T-helper 1 cell treated with Interleukin-12 subunit alpha and Interleukin-12 subunit beta and Interleukin-4 antibody, amounts not matched to agents 30 μg/mL and 1 μg/mL, for 36 hours (primary cell): ENCODE measurements around the gene ZNF540.

Experiments used
- H3K27ac Mint-ChIP-seq: one replicate; pipeline ENCODE4 v1.8.0; 2021; ENCODE audit warnings: mild to moderate bottlenecking, mixed read lengths
- H3K27me3 Mint-ChIP-seq: one replicate; pipeline ENCODE4 v1.8.0; 2021; ENCODE audit warnings: low read depth, mixed read lengths
- H3K36me3 Mint-ChIP-seq: one replicate; pipeline ENCODE4 v1.8.0; 2021; ENCODE audit warnings: low read depth, mixed read lengths
- H3K4me1 Mint-ChIP-seq: one replicate; pipeline ENCODE4 v1.8.0; 2021; ENCODE audit warnings: low read depth, mixed read lengths
- H3K4me3 Mint-ChIP-seq: one replicate; pipeline ENCODE4 v1.8.0; 2021; ENCODE audit warnings: mild to moderate bottlenecking, moderate library complexity, mixed read lengths
- H3K9me3 Mint-ChIP-seq: one replicate; pipeline ENCODE4 v1.8.0; 2021; ENCODE audit warnings: mixed read lengths

ZNF540 gene

DNA sequence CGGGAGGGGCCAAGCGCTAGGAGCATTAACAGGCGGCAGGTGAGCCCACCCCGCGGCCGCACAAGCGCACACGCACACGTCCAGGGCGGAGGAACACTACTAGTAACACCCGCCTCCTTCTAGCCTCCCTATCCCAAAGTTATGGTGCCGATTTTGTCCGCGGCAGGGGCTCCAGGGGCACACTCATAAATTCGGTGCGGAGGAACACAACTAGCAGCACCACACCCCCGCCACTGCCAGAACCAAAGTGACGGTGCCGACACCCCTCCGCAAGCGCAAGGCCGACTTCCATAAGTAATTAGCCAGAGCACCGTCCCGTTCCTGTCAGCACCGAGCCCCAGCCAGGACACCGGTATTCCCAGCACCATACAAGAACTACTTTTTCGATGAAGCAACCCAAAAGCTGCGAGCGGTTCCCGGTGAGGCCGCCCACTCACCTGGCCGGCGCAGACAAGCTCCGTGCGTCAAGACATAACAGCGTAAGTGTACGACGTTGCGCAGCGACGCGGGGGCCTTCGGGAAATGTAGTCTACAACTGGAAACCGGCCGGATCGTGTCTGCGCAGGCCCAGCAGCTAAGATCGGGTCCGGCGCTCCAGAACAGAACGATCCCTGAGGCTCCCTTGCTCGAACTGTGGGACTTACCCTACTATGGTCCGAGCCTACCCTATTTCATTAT, at the start of gene ZNF540, which contains the start of gene ZNF571:
Gene ZNF540 (plus strand): TSS at position 573 of the 678 bp plus-strand sequence. CDS start 3,572 bp downstream, outside the sequence.
Gene ZNF571 (minus strand): TSS at position 489 of the 678 bp plus-strand sequence. CDS start 8,116 bp downstream, outside the sequence.
- no peaks in the 10 kb centered on the region for H3K27me3 Mint-ChIP-seq
- H3K4me3 Mint-ChIP-seq: peak within 1 kb of the TSS; percentile 93
- peaks cover 62% of the 10 kb centered on the region for H3K9me3 Mint-ChIP-seq
- H3K4me1 Mint-ChIP-seq: peaks cover 19% of the 10 kb centered on the region
- peaks cover 15% of the 10 kb centered on the region for H3K36me3 Mint-ChIP-seq
- peak within 1 kb of the TSS; percentile 91 for H3K27ac Mint-ChIP-seq

DNA sequence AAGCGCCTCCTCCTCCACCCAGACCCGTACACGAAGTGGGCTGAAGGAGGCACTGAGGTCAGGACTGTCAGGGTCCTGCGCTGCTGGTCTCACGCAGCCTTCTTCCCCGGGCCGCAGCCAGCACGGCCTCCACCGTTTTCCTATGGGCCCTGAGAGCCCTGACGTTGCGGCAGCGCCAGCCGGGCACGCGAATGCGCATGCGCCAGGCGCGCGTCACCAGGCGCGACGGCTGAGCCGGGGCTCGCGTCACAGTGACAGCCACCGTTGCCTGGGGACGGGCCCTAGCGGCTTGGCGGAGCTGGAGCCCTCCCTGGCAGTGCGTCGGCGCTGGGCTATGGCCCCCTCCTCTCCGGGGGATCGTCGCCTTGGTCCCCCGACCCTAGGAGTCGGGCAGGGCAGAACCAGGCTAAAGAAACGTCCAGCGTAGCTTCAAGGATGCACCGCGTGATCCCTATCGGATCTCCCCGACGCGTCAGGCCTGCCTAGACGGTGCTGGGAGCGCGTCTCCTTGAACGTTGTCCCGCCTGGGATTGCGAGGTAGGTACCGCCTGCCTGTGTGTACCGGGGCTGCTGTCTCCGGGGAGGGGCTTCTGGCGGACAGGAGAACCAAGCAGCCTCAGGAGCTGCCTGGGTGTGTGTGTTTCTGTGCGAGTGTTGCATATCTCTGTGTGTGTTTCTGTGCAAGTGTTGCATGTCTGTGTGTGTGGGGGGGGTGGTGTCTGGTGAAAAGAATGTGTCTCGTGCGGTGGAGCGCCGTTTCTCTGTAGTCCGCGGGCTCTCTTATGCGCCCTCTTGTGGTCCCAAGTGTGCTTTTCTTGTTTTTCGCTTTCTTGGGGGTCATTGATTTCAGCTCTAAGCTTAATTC, 43.3 kb upstream of the ZNF540 start:
- peaks cover 4% of the 10 kb centered on the region for H3K4me1 Mint-ChIP-seq
- H3K27me3 Mint-ChIP-seq: no peaks in the 10 kb centered on the region
- H3K4me3 Mint-ChIP-seq: peak overlapping the region; percentile 93
- H3K9me3 Mint-ChIP-seq: peaks cover 64% of the 10 kb centered on the region
- peak overlapping the region; percentile 88 for H3K27ac Mint-ChIP-seq
- peaks cover 11% of the 10 kb centered on the region for H3K36me3 Mint-ChIP-seq

DNA sequence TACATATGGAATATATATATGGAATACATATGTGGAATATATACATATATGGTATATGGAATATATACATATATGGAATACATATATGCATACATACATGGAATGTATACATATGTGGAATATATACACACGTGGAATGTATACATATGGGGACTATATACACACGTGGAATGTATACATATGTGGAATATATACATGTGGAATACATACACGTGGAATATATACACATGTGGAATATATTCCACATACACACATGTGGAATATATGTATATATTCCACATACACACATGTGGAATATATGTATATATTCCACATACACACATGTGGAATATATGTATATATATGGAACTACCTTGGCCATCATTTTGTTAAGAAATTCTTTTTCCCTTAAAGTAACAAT, 31.2 kb upstream of the ZNF540 start:
- no peak overlapping the region for H3K27ac Mint-ChIP-seq
- no peaks in the 10 kb centered on the region for H3K4me1 Mint-ChIP-seq
- peaks cover 71% of the 10 kb centered on the region for H3K9me3 Mint-ChIP-seq
- H3K27me3 Mint-ChIP-seq: no peaks in the 10 kb centered on the region
- no peak overlapping the region for H3K4me3 Mint-ChIP-seq
- H3K36me3 Mint-ChIP-seq: peaks cover 26% of the 10 kb centered on the region

DNA sequence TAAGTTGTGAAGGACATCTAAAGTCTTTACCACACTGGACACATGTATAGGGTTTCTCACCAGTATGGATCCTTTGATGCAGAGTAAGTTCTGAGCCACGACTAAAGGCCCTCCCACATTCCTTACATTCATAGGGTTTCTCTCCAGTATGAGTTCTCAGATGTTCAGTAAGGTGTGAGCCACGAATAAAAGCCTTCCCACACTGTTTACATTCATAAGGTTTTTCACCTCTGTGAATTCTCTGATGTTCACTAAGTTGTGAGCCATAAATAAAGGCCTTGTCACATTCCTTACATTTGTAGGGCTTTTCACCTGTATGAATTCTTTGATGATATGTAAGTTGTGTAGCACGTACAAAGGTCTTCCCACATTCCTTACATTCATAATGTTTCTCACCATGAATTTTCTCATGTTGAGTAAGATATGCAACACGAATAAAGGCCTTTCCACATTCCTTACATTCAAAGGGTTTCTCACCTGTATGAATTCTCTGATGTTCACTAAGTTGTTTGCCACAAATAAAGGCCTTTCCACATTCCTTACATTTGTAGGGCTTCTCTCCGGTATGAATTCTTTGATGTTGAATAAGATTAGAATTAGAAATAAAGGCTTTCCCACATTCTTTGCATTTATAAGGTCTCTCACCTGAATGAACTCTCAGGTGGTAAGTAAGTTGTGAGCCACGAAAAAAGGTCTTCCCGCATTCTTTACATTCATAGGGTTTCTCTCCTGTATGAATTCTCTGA, 29.9 kb upstream of the ZNF540 start:
- H3K27ac Mint-ChIP-seq: no peak overlapping the region
- H3K9me3 Mint-ChIP-seq: peaks cover 71% of the 10 kb centered on the region
- H3K36me3 Mint-ChIP-seq: peaks cover 29% of the 10 kb centered on the region
- H3K27me3 Mint-ChIP-seq: no peaks in the 10 kb centered on the region
- no peaks in the 10 kb centered on the region for H3K4me1 Mint-ChIP-seq
- no peak overlapping the region for H3K4me3 Mint-ChIP-seq

DNA sequence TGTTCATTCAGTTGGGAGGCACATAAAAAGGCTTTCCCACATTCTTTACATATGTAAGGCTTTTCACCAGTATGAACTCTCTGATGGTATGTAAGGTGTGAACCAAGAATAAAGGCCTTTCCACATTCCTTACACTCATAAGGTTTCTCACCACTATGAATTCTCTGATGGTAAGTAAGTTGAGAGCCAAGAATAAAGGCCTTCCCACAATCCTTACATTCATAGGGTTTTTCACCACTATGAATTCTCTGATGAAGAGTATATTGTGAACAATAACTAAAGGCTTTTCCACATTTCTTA, 29.4 kb upstream of the ZNF540 start:
- no peaks in the 10 kb centered on the region for H3K27me3 Mint-ChIP-seq
- H3K36me3 Mint-ChIP-seq: peaks cover 29% of the 10 kb centered on the region
- H3K4me1 Mint-ChIP-seq: no peaks in the 10 kb centered on the region
- no peak overlapping the region for H3K4me3 Mint-ChIP-seq
- H3K9me3 Mint-ChIP-seq: peaks cover 74% of the 10 kb centered on the region
- no peak overlapping the region for H3K27ac Mint-ChIP-seq

DNA sequence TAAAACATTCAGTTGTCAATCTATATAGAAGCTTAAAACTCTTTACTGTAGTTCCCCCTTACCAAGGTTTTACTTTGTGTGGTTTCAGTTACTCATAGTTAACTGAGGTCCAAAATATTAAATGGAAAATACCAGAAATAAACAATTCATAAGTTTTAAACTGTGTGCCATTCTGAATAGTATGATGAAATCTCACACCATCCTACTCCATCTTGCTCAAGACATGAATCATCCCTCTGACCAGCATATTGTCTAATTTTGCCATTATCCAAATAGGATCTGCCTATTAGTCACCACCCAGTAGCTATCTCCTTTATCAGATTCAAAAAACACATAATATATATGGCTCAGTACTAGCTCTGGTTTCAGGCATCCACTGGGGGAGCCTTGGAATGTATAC, 22.5 kb upstream of the ZNF540 start:
- H3K9me3 Mint-ChIP-seq: peaks cover 55% of the 10 kb centered on the region
- H3K27ac Mint-ChIP-seq: no peak overlapping the region
- no peaks in the 10 kb centered on the region for H3K4me1 Mint-ChIP-seq
- H3K36me3 Mint-ChIP-seq: peaks cover 18% of the 10 kb centered on the region
- H3K27me3 Mint-ChIP-seq: no peaks in the 10 kb centered on the region
- H3K4me3 Mint-ChIP-seq: no peak overlapping the region

DNA sequence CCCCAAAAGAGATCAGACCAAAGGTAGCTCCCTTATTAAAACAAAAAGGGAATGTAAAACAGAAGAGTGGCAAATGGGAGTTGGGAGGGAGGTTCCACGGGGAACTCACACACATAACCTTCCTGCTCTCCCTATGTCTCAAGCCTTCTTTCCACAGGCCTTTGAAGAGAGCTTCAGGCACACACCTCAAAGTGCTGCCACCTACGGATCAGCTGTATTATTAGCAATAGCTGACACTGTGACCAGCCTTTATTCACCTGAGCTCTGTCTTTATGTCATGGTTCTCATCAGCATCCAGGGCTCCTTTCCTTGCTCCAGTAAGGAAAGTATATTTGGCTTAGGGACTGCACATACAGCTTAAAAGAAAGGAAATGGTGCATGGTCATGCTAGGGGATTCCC, 11.3 kb upstream of the ZNF540 start:
- Mint-ChIP-seq H3K36me3 (peaks cover 12% of the 10 kb centered on the region), H3K4me1 (no peaks in the 10 kb centered on the region), H3K27me3 (no peaks in the 10 kb centered on the region), H3K9me3 (peaks cover 33% of the 10 kb centered on the region), H3K27ac (no peak overlapping the region), H3K4me3 (no peak overlapping the region)

DNA sequence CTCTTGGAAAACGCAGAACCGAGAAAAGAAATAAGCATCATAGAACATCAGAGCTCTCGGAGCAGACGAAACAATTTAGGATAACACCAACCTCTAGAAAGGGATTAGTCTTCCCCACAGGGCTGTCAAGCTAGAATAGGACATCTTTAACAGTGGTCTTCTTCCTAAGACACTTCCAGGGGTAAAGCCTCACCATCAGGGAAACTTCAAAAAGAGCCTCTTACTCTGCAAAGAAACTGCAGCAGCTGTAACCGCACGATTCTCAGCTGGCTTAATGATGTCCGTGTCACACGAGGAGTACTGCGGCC, 726 bp upstream of the ZNF540 start:
- peak overlapping the region; percentile 91 for H3K27ac Mint-ChIP-seq
- H3K4me3 Mint-ChIP-seq: peak overlapping the region; percentile 93
- peaks cover 19% of the 10 kb centered on the region for H3K4me1 Mint-ChIP-seq
- no peaks in the 10 kb centered on the region for H3K27me3 Mint-ChIP-seq
- H3K9me3 Mint-ChIP-seq: peaks cover 66% of the 10 kb centered on the region
- peaks cover 15% of the 10 kb centered on the region for H3K36me3 Mint-ChIP-seq

DNA sequence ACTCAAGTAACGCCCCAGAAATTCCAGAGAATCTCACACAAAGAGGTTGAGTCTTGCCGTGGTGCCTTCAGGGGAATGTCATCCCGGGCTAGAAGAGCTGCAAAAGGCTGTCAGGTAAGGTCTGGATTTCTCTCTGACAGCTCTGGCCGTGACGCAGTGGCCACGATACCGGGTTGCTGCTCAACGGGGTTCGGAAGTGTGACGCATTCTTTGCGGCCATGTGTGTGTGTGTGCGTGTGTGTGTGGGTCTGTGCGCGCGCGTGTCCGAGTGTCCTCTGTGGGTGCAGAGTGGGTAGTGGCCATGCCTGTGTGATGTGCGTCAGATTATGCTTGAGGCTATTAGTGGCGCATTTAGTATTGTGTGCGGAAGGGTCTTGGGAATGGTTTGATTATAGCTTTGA, 306 bp downstream of the ZNF540 start:
- peaks cover 61% of the 10 kb centered on the region for H3K9me3 Mint-ChIP-seq
- peaks cover 19% of the 10 kb centered on the region for H3K4me1 Mint-ChIP-seq
- H3K27ac Mint-ChIP-seq: peak overlapping the region; percentile 91
- H3K36me3 Mint-ChIP-seq: peaks cover 15% of the 10 kb centered on the region
- peak overlapping the region; percentile 93 for H3K4me3 Mint-ChIP-seq
- H3K27me3 Mint-ChIP-seq: no peaks in the 10 kb centered on the region

DNA sequence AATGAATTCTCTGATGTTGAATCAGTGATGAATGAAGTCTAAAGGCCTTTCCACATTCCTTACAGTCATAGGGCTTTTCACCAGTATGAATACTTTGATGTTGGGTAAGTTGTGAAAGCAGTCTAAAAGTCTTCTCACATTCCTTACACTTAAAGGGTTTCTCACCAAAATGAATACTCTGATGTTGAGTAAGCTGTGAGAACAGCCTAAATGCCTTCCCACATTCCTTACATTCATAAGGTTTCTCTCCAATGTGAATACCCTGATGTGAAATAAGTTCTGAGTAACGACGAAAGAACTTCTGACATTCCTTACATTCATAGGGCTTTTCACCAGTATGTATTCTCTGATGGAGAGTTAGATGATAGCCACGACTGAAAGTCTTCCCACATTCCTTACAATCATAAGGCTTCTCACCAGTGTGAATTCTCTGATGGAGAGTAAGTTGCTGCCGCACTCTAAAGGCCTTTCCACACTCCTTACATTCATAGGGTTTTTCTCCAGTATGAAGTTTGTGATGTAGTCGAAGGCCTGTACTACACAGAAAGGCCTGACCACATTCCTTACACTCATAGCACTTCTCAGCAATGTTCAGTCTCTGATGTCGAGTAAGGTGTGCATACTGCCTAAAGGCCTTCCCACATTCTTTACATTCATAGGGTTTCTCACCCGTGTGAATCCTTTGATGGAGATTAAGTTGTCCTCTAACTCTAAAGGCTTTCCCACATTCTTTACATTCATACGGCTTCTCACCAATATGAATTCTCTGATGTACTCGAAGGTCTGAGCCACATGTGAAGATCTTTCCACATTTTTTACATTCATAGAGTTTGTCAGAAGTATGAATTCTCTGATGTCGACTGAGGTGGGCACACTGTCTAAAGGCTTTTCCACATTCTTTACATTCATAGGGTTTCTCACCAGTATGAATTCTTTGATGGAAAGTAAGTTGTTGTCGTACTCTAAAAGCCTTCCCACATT, 40.7 kb downstream of the ZNF540 start:
- Mint-ChIP-seq H3K36me3 (peaks cover 44% of the 10 kb centered on the region), H3K4me3 (no peak overlapping the region), H3K27ac (no peak overlapping the region), H3K9me3 (peaks cover 54% of the 10 kb centered on the region), H3K27me3 (no peaks in the 10 kb centered on the region), H3K4me1 (no peaks in the 10 kb centered on the region)

DNA sequence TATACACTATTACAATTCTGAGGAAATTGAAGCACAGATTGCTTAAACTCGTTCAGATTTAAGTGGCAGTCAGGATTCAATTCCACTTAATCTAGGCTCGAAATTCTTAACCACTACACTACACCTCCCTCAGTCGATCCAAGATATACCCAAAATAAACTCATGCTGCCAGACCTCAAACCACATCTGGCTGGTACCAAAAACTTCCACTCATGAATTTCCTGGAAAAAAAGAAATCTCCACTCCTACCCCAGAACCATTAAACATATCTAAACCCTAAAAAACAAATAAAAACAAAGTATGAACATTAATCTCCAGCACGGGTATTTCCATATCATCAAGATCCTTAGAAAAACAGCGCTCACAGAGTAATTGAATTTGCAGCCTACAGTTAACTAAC, 59.4 kb downstream of the ZNF540 start:
- peaks cover 29% of the 10 kb centered on the region for H3K9me3 Mint-ChIP-seq
- peaks cover 25% of the 10 kb centered on the region for H3K4me1 Mint-ChIP-seq
- H3K36me3 Mint-ChIP-seq: peaks cover 36% of the 10 kb centered on the region
- no peaks in the 10 kb centered on the region for H3K27me3 Mint-ChIP-seq
- H3K27ac Mint-ChIP-seq: peak overlapping the region; percentile 95
- peak overlapping the region; percentile 86 for H3K4me3 Mint-ChIP-seq

DNA sequence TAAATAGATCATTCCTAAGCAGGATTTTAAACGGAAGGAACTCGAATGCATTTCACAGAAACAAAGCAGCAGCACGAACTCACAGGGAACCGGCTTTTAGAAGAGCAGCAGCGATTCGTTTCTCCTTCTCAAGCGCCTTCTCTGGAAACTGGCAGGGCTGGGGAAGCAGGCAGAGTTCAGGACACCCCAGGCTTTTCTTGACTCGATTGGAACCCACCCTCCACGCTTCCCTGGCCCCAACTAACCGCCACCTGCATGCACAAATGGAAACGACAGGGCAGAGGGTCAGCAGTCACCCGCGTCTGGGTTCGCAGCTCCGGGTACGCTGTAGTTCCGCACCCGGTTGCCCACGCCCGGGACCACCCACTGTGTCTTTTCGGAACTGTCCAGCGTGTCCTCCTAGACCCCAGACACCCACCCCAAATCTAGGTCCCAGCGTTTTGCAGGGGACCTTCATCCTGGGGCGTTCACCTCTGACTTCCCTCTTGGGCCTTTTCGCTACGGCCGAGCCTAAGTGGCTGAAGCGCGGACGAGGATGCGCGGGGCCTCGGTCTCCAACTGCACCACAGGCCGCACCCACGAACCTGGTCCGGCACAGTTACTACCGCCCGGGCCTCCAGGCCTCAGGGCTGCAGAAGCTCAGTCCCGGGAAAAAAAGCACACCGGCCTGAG, 60.1 kb downstream of the ZNF540 start:
- H3K27me3 Mint-ChIP-seq: no peaks in the 10 kb centered on the region
- peaks cover 29% of the 10 kb centered on the region for H3K36me3 Mint-ChIP-seq

DNA sequence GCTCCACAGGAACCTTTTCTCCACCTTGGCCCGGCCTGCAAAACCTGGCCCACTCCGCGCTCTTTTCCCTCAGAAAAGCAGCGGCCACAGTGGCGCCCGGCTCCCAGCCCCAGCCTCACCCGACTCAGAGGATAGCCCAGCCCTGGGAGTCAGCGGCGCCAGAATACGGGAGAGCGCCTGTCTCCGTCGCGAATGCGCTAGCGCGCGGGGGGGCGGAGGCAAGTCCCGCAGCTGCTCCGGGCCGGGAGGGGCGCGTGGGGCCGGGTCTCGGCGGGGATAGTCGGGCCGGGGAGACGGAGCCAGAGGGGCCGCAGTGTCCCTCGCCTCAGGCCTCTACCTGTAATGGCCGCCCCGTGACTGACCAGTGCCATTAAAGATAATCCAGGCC, 60.6 kb downstream of the ZNF540 start, which contains the start of gene ZFP30:
Gene ZFP30 (minus strand): TSS at position 165 of the 388 bp plus-strand sequence. CDS start 7,643 bp downstream, outside the sequence.
- peaks cover 26% of the 10 kb centered on the region for H3K36me3 Mint-ChIP-seq
- H3K27ac Mint-ChIP-seq: peak within 1 kb of the TSS; percentile 95
- H3K4me1 Mint-ChIP-seq: peaks cover 25% of the 10 kb centered on the region
- H3K9me3 Mint-ChIP-seq: peaks cover 30% of the 10 kb centered on the region
- H3K27me3 Mint-ChIP-seq: no peaks in the 10 kb centered on the region
- H3K4me3 Mint-ChIP-seq: peak within 1 kb of the TSS; percentile 86

More for the DNA sequence above, 60.1 kb downstream of the ZNF540 start:
- H3K27ac Mint-ChIP-seq: peak overlapping the region; percentile 95
- peaks cover 25% of the 10 kb centered on the region for H3K4me1 Mint-ChIP-seq
- H3K4me3 Mint-ChIP-seq: peak overlapping the region; percentile 86
- peaks cover 32% of the 10 kb centered on the region for H3K9me3 Mint-ChIP-seq
